GM19395 (cell line): ENCODE measurements around the gene CHMP1A.

Experiments used
- ATAC-seq: cut with Tn5 transposase; IDR thresholded peaks from one replicate; pipeline ENCODE4 v1.9.1; 2021; ENCODE audit warnings: mild to moderate bottlenecking, moderate library complexity; ENCODE audit not compliant: unreplicated experiment

The CHMP1A gene

GRCh38 chr16:89629827-89630610 lies 27.5 kb downstream of the CHMP1A start:
- no peak for ATAC-seq

- no peak for ATAC-seq
Measured at GRCh38 chr16:89624777-89625761, 32.4 kb downstream of the CHMP1A start.

GRCh38 chr16:89623511-89624261 lies 33.8 kb downstream of the CHMP1A start:
- no peak for ATAC-seq

- no peak for ATAC-seq
Measured at GRCh38 chr16:89621698-89622409, 35.7 kb downstream of the CHMP1A start.

- ATAC-seq: no peak
Measured at GRCh38 chr16:89621136-89621697, 36.3 kb downstream of the CHMP1A start.

GRCh38 chr16:89620406-89620841 lies 37.1 kb downstream of the CHMP1A start:
- ATAC-seq: no peak

GRCh38 chr16:89619840-89620239 lies 37.7 kb downstream of the CHMP1A start:
- no peak for ATAC-seq

- no peak for ATAC-seq
Measured at GRCh38 chr16:89618109-89618998, 39.2 kb downstream of the CHMP1A start.

- ATAC-seq: no peak
Measured at GRCh38 chr16:89617036-89617435, 40.5 kb downstream of the CHMP1A start.

- no peak for ATAC-seq
Measured at GRCh38 chr16:89616623-89617022, 40.9 kb downstream of the CHMP1A start.

- ATAC-seq: no peak
Measured at GRCh38 chr16:89615596-89616090, 41.9 kb downstream of the CHMP1A start.

- no peak for ATAC-seq
Measured at GRCh38 chr16:89615176-89615575, 42.3 kb downstream of the CHMP1A start.

GRCh38 chr16:89613954-89614459 lies 43.5 kb downstream of the CHMP1A start:
- ATAC-seq: no peak

GRCh38 chr16:89613231-89613953 lies 44.1 kb downstream of the CHMP1A start, which contains the start of gene DPEP1:
DPEP1 (plus strand) TSS chr16:89613642; CDS start chr16:89630411, 16,769 bp downstream.
- ATAC-seq: no peak

- ATAC-seq: no peak
Measured at GRCh38 chr16:89612415-89613166, 44.9 kb downstream of the CHMP1A start.

GRCh38 chr16:89610108-89610453 lies 47.4 kb downstream of the CHMP1A start:
- ATAC-seq: no peak
